ENCODE data around the gene FBXL13.
A peak's percentile ranks its signal among the peaks of the same experiment; 100 is the strongest.

FBXL13 gene

GRCh38 chr7:102896585-102896984 is 178.0 kb downstream of the FBXL13 start:
- no peak for DNase-seq (ENCODE audit: low spot score)

GRCh38 chr7:102895602-102896001 is 179.0 kb downstream of the FBXL13 start:
- DNase-seq (ENCODE audit: low spot score): no peak

GRCh38 chr7:102892631-102893278 is 181.8 kb downstream of the FBXL13 start:
- DNase-seq (ENCODE audit: low spot score): no peak

DNA sequence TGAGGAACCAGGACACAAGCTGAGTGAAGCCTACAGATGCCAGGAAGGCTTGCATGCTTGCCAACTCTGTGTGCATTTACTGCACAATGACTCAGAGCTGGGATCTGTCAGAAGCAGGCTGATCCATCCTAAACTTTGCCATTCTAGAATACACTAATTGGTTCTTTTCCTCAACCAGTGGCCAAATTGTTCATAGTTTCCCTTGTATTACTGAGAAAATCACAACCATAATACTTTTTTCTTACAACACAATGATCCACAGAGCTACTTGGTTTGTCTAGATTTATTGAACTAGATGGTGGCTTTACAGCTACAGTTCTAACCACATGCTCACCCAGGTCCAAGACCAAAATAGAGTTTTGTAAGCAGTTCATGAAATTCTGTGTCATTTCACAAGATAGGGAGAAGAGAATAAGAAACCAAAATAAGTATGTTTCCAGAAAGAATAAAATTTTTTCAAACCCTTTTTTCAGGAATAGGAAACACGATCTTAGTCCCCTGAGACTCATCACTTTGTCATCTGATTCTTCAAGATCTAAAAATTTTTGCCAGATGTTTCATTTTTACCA is 182.8 kb downstream of the FBXL13 start:
- DNase-seq (ENCODE audit: low spot score): peak; percentile 72

GRCh38 chr7:102890971-102891692 is 183.5 kb downstream of the FBXL13 start:
- DNase-seq (ENCODE audit: low spot score): no peak

GRCh38 chr7:102890292-102890970 is 184.2 kb downstream of the FBXL13 start:
- peak; percentile 17 for DNase-seq (ENCODE audit: low spot score)

DNA sequence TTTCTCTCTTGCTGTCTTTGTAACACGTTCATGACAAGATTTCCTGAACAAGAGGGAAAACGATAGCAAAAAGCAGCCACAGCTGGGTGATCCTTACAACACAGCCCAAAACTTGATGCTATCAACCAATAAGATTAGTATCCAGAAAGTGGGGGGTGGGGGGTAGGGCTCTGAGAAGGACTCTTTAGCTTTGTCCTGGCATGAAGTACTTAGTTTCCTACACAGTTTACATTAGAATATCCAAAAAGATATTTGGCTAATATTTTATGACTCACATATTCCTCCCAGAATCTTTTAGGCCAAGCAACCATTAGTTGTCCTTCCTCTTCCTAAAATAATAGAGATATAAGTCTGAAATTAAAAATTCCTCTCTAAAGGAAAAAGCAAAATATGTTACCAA is 184.7 kb downstream of the FBXL13 start:
- no peak for DNase-seq (ENCODE audit: low spot score)

- DNase-seq (ENCODE audit: low spot score): no peak
Observed at GRCh38 chr7:102888561-102889233, 185.9 kb downstream of the FBXL13 start.

DNA sequence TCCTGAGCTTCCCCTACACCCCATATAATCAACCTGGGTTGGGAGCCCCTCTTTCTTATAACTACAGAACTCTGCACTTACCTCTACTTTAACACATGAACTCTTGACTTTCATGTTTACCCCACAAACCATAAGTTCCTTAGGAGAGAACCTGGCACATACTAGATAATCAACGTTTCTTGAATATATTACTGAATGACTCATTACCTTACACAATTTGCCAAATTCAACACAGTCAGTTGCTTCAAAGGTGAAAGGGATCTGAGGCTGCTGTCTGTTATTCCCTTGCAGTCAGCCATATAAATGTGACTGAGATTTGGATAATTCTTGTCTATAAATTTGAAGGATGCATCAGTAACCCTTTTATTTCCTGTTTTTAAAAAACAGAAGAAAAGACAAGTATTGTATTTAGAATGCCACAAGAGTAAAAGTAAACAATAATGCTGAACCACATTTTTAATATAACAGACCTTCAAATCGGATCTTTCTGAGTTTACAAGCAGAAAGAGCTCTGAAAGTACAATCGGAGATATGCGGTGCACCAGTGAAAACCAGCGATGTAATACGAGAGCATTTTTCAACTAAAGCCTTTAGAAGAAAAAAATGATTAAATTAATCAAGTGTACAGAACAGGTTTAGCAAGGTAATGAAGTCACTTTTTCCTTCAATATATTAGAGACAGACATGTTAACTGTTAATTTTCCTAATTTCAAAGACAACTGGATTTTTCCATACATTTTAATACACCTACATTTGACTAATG is 191.3 kb downstream of the FBXL13 start:
- DNase-seq (ENCODE audit: low spot score): no peak

GRCh38 chr7:102875700-102876295 is 198.8 kb downstream of the FBXL13 start:
- no peak for DNase-seq (ENCODE audit: low spot score)

- DNase-seq (ENCODE audit: low spot score): no peak
Observed at GRCh38 chr7:102874966-102875365, 199.6 kb downstream of the FBXL13 start.

DNA sequence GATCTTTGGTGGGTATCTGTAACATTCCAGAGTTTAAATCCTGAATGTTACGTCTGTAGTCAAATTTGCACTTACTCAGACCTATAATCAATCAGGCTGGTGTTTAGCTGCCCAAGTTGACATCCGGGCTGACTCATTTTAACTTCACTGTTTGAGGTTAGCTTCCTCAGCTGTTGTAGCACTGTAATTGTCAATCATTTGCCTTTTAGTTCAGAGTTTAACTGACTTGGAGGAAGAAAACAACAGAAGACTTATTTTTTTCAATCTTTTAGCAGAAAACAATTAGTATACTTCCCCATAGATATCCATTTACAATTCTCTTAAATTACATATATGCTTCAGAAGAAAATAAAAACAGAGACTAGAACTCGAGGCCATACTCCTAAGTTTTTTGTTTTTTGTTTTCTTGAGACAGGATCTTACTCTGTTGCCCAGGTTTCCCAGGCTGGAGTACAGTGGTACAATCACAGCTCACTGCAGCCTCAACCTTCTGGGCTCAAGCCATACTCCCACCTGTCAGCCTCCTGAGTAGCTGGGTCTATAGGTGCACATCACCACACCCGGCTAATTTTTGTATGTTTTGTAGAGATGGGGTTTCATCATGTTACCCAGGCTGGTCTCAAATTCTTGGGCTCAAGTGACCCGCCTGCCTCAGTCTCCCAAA is 200.3 kb downstream of the FBXL13 start:
- DNase-seq (ENCODE audit: low spot score): no peak

DNA sequence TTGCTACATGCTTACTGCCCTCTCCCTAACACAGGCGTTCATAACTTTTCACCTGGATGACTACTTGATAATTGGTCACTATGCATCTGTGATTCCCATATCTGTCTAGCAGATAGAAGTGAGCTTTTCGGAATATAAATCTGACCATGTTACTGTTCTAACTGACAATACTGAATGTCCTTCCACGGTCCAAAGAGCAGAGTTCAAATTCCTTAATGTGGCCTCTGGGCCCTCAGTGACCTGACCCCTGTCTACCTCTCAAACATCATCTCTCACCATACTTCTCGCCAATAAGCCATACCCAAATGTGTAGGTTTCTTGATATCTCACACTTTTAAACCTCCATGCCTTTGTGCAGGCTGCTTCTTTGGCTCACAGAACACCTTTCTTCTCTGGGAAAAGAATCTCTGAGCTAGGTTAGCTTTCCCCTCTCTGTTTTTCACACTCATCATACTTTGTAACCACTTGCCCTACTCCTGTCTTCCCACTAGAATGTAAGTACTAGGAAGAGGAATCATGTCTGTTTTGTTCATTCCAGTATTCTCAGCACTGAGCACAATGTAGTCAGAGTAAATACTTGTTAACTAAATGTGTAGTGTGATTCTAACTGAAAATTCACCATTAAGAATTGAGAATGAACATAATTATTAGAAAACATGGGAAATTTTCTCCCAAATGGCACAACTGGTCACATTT is 201.0 kb downstream of the FBXL13 start:
- no peak for DNase-seq (ENCODE audit: low spot score)

DNA sequence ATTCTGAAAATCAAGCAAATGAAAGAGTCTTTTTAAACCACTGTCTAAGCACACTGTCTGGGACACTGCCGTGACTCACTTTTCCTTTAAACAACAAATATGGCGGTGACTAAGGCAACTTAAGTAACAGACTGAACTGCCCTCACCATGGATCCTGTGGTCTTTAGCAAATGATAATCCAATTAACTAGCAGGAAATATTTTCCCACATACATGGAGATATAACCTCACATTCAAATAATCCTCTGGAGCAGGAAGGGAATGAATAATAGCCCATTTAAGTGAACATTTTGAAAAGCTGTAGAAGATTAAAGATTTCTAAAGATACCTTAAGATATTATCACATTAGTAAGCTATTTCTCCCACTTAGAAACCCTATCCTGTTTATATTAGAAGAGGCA is 202.1 kb downstream of the FBXL13 start:
- DNase-seq (ENCODE audit: low spot score): no peak

DNA sequence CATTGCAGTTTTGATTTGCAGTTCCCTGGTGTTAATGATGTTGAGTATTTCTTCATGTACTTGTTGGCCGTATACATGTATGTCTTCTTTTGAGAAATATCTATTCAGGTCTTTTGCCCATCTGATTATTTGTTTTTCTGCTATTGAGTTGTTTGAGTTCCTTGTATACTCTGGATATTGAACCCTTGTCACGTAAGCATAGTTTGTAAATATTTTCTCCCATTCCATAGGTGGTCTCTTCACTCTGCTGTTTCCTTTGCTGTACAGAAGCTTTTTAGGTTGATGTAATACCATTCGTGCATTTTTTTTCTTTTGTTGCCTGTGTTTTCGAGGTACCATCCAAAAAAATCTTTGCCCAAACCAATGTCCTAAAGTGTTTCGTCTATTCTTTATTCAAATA is 205.4 kb downstream of the FBXL13 start:
- no peak for DNase-seq (ENCODE audit: low spot score)

- no peak for DNase-seq (ENCODE audit: low spot score)
Observed at GRCh38 chr7:102866535-102867215, 207.9 kb downstream of the FBXL13 start.

DNA sequence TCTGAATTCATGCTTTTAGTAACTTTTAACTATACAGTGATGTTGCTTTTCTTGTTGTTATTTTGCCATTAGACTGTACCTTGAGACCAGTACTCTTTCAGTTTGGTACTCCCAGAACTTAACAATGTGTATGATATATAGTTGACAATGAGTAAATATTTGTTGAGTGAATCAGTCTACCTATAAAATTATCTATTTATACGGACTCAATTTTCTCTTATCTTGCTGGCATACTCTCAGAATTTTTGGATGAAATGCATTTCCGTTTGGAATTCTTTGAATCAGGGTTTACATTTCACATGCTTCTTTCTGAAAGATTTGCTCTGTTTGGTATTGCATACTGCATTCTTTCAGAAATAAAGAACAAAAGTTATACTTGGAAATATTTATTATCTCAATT is 209.6 kb downstream of the FBXL13 start:
- DNase-seq (ENCODE audit: low spot score): no peak

GRCh38 chr7:102860351-102860811 is 214.2 kb downstream of the FBXL13 start:
- peak; percentile 4 for DNase-seq (ENCODE audit: low spot score)

- no peak for DNase-seq (ENCODE audit: low spot score)
Observed at GRCh38 chr7:102859799-102860125, 214.8 kb downstream of the FBXL13 start.
